K562 (cell line): ENCODE measurements around the gene CAPZB. TPM values are rescaled to one million over a fixed set of nuclear protein-coding genes. Genes with fewer than 3 reads are reported as not detected.
A peak's percentile ranks its signal among the peaks of the same experiment; 100 is the strongest.

ENCODE experiments used
- ATAC-seq: fragments of 200-7000 bp; cut with Tn5 transposase; 3 replicates; pipeline ENCODE4 v1.9.1; 2020; ENCODE audit warnings: moderate library complexity
- BruUV-seq: library from RNA; stranded (reverse); fragments of 400-500 nt; replicated peaks from 2 replicates; lab custom pipeline; 2021; lab: Mats Ljungman, UMichigan
- CTCF ChIA-PET: fragments of 300-600 bp; formaldehyde crosslinking; extraction: SDS; loops from one replicate; lab custom pipeline; 2021; ENCODE audit warnings: low intra/inter-chr PET ratio; lab: Yijun Ruan, JAX
- POLR2A ChIA-PET: fragments of 300-600, 350-650 bp; sonication (Branson Sonifier 250); formaldehyde crosslinking; extraction: SDS; loops from one replicate; lab custom pipeline; 2021; ENCODE audit warnings: antibody characterized with exemption, inconsistent platforms; lab: Yijun Ruan, JAX
- DNase-seq, 4 experiments: peaks; one replicate each; pipeline versions ENCODE4 v3.0.0 to v3.0.0-alpha.2; 2011 to 2018; ENCODE audit warnings: low spot score in 3 of 4, mixed read lengths in 3 of 4; ENCODE audit errors: extremely low read depth in 1 of 4
- FAIRE-seq: peaks from 2 replicates; lab custom pipeline; 2011; peaks lifted over from hg19 to GRCh38; lab: Jason Lieb, UNC
- H2AFZ ChIP-seq: 2 replicates; pipeline ENCODE4 v1.6.0; 2011; ENCODE audit warnings: low read depth, low read length, control low read depth, inconsistent platforms
- H3K27ac ChIP-seq: fragments of 200-600 bp; 3 replicates; pipeline ENCODE4 v1.8.0; 2011; ENCODE audit warnings: low read depth, mild to moderate bottlenecking, control low read depth, inconsistent platforms, low read length, moderate library complexity, mixed read lengths; ENCODE audit errors: extremely low read depth
- H3K27me3 ChIP-seq, 2 experiments: fragments of 300-600 bp in 1 of 2; 2 replicates in 1 of 2; 3 replicates in 1 of 2; pipeline versions ENCODE4 v1.6.0 to v1.8.0; 2011; ENCODE audit warnings: inconsistent platforms in 2 of 2, low read length in 2 of 2, mild to moderate bottlenecking in 1 of 2, mixed read lengths in 1 of 2, moderate library complexity in 1 of 2; ENCODE audit not compliant: control insufficient read depth in 2 of 2, insufficient read depth in 2 of 2
- H3K36me3 ChIP-seq: fragments of 300-600 bp; 3 replicates; pipeline ENCODE4 v1.8.0; 2011; ENCODE audit warnings: mild to moderate bottlenecking, low read length, inconsistent platforms; ENCODE audit not compliant: control insufficient read depth, insufficient read depth
- H3K4me1 ChIP-seq, 2 experiments: fragments of 200-600 bp in 1 of 2; replicated peaks in 1 of 2; 2 replicates in 1 of 2; 3 replicates in 1 of 2; pipeline versions ENCODE4 v1.5.1 to v1.8.0; 2011; ENCODE audit warnings: inconsistent platforms in 2 of 2, low read length in 2 of 2, mild to moderate bottlenecking in 1 of 2, mixed read lengths in 1 of 2, moderate library complexity in 1 of 2; ENCODE audit not compliant: control insufficient read depth in 2 of 2, insufficient read depth in 2 of 2
- H3K4me2 ChIP-seq: 2 replicates; pipeline ENCODE4 v1.6.1; 2011; ENCODE audit warnings: low read length, control low read depth, inconsistent platforms, mixed read lengths; ENCODE audit not compliant: insufficient read depth
- H3K4me3 ChIP-seq: fragments of 200-600 bp; sonication (generic), shearing (Covaris generic); 2 replicates; pipeline ENCODE4 v1.5.1; 2016; ENCODE audit warnings: control low read depth, inconsistent platforms
- H3K79me2 ChIP-seq: fragments of 200-600 bp; 3 replicates; pipeline ENCODE4 v1.8.0; 2011; ENCODE audit warnings: low read length, inconsistent platforms; ENCODE audit not compliant: control insufficient read depth, insufficient read depth
- H3K9ac ChIP-seq, 2 experiments: 2 replicates each; pipeline versions ENCODE4 v1.6.0 to v1.6.1; 2011; ENCODE audit warnings: low read depth in 2 of 2, low read length in 2 of 2, control low read depth in 1 of 2, inconsistent platforms in 1 of 2, mild to moderate bottlenecking in 1 of 2, mixed read lengths in 1 of 2; ENCODE audit not compliant: insufficient read depth in 1 of 2
- H3K9me1 ChIP-seq: one replicate; pipeline ENCODE4 v1.6.0; 2011; ENCODE audit warnings: inconsistent platforms, mild to moderate bottlenecking, low read length, moderate library complexity; ENCODE audit not compliant: control insufficient read depth, insufficient read depth
- H3K9me3 ChIP-seq: replicated peaks from 2 replicates; pipeline ENCODE4 v1.5.1; 2011; ENCODE audit warnings: low read depth, low read length, inconsistent platforms; ENCODE audit not compliant: control insufficient read depth, insufficient read depth
- H4K20me1 ChIP-seq: replicated peaks from 2 replicates; pipeline ENCODE4 v1.6.1; 2011; ENCODE audit warnings: low read length, inconsistent platforms, mixed read lengths; ENCODE audit not compliant: control insufficient read depth, insufficient read depth
- BRCA1 ChIP-seq, 2 experiments: fragments of 450-650 bp in 1 of 2; sonication (generic) in 1 of 2; formaldehyde crosslinking in 1 of 2; IDR thresholded peaks; 2 replicates each; pipeline versions ENCODE4 v1.5.0 to v1.6.1; 2017 to 2020; ENCODE audit warnings: mild to moderate bottlenecking in 1 of 2, missing genetic modification reagents in 1 of 2
- C11orf30 ChIP-seq: fragments of 450-650 bp; IDR thresholded peaks from 2 replicates; pipeline ENCODE4 v1.6.1; 2016; ENCODE audit warnings: low read depth, mild to moderate bottlenecking
- CREM ChIP-seq: IDR thresholded peaks from 2 replicates; pipeline ENCODE4 v1.6.1; 2014; ENCODE audit warnings: antibody characterized with exemption, low read depth
- CXXC5 ChIP-seq: fragments of 250-450 bp; sonication (Bioruptor Pico); IDR thresholded peaks from 2 replicates; pipeline ENCODE4 v1.8.0; 2022; ENCODE audit warnings: inconsistent platforms, mild to moderate bottlenecking, moderate library complexity
- E2F8 ChIP-seq: fragments of 450-650 bp; IDR thresholded peaks from 2 replicates; pipeline ENCODE4 v1.7.1; 2018; ENCODE audit warnings: mild to moderate bottlenecking, low read depth; ENCODE audit not compliant: partially characterized antibody
- ELF4 ChIP-seq: fragments of 450-650 bp; formaldehyde crosslinking; IDR thresholded peaks from 2 replicates; pipeline ENCODE4 v1.4.0; 2022; ENCODE audit warnings: missing genetic modification characterization
- MTA2 ChIP-seq: fragments of 450-650 bp; IDR thresholded peaks from 2 replicates; pipeline ENCODE4 v1.6.1; 2016; ENCODE audit warnings: low read depth
- PCBP2 ChIP-seq: fragments of 200-400 bp; formaldehyde crosslinking; IDR thresholded peaks from 2 replicates; pipeline ENCODE4 v1.6.1; 2018; ENCODE audit warnings: low read length, low read depth, mild to moderate bottlenecking, moderate library complexity; ENCODE audit not compliant: poor library complexity, severe bottlenecking
- RBM34 ChIP-seq: fragments of 200-400 bp; formaldehyde crosslinking; IDR thresholded peaks from 2 replicates; pipeline ENCODE4 v1.6.1; 2018; ENCODE audit warnings: low read length, borderline replicate concordance; ENCODE audit not compliant: insufficient read depth
- SIN3B ChIP-seq: fragments of 450-650 bp; IDR thresholded peaks from 2 replicates; pipeline ENCODE4 v1.6.1; 2017; ENCODE audit warnings: low read depth, mild to moderate bottlenecking, moderate library complexity
- SIRT6 ChIP-seq: IDR thresholded peaks from one replicate; pipeline ENCODE4 v1.6.1; 2012; ENCODE audit warnings: low read depth, mild to moderate bottlenecking, control low read depth, inconsistent platforms, low read length, moderate library complexity
- SNAPC5 ChIP-seq: fragments of 250-450 bp; sonication (Bioruptor Pico); IDR thresholded peaks from 2 replicates; pipeline ENCODE4 v1.8.0; 2021; ENCODE audit warnings: moderate library complexity, mild to moderate bottlenecking, inconsistent platforms
- ZFP1 ChIP-seq: fragments of 450-650 bp; formaldehyde crosslinking; IDR thresholded peaks from 2 replicates; pipeline ENCODE4 v1.4.0; 2020; ENCODE audit warnings: mild to moderate bottlenecking, mixed read lengths
- ZFX ChIP-seq: sonication (generic); formaldehyde crosslinking; IDR thresholded peaks from 2 replicates; pipeline ENCODE4 v1.8.0; 2022; ENCODE audit warnings: mild to moderate bottlenecking, missing genetic modification reagents, moderate library complexity
- ZNF644 ChIP-seq: fragments of 200-800 bp; sonication (Bioruptor generic); IDR thresholded peaks from 2 replicates; pipeline ENCODE4 v1.6.1; 2016; ENCODE audit warnings: low read depth, missing genetic modification characterization, missing compliant biosample characterization
- ZNF780A ChIP-seq: fragments of 250-450 bp; sonication (Bioruptor Pico); IDR thresholded peaks from 2 replicates; pipeline ENCODE4 v1.5.0; 2021; ENCODE audit warnings: mild to moderate bottlenecking
- WGBS: fragments of 100-300 bp; shearing (Covaris generic); methylation state at CpG from one replicate; pipeline ENCODE4 v1.1.6; 2016; ENCODE audit warnings: low coverage, mixed read lengths; ENCODE audit not compliant: insufficient coverage; ENCODE audit errors: missing lambda C conversion rate; 5-methylcytosine and 5-hydroxymethylcytosine counted together
- in situ Hi-C: fragments of 300-500 bp; cut with MboI; formaldehyde crosslinking; loops from 4 replicates; pipeline ENCODE4 v1.15.0; 2018; ENCODE audit warnings: inconsistent platforms, mixed read lengths
- intact Hi-C: fragments of 100-400 bp; cut with micrococcal nuclease; formaldehyde crosslinking; loops from 2 replicates; pipeline ENCODE4 v1.14.2; 2022
- polyA plus RNA-seq, 8 experiments: library from polyadenylated mRNA; depleted of rRNA in 4 of 8; stranded (reverse) in 5 of 8; unstranded in 3 of 8; fragments of >200 nt; fragmentation: Nextera tagmentation in 2 of 8; fragmentation: Illumina TruSeq in 1 of 8; extraction: Ambion mirVana in 2 of 8; extraction: Trizol in 1 of 8; gene quantifications; 2 replicates each; pipeline versions ENCODE4 v1.2.1 to v1.2.3, GENCODE V29; 2011 to 2014; ENCODE audit warnings: inconsistent platforms in 1 of 8, missing spikeins in 1 of 8
- total RNA-seq, 7 experiments: library from RNA; depleted of rRNA in 6 of 7; stranded (reverse); fragments of >200 nt in 6 of 7; fragmentation: Illumina TruSeq in 2 of 7; extraction: Trizol in 2 of 7; gene quantifications; 2 replicates each; pipeline versions ENCODE4 v1.2.1 to v1.2.3, GENCODE V29; 2011 to 2021; ENCODE audit warnings: low replicate concordance in 1 of 7
- TF ChIP-seq, protein P1 (sequence below): fragments of 450-650 bp; conservative IDR thresholded peaks from 2 replicates; pipeline ENCODE4 v1.6.1; 2016; ENCODE audit warnings: missing genetic modification characterization, low read depth, mild to moderate bottlenecking, missing compliant biosample characterization, moderate library complexity

The CAPZB gene
- total and polyA plus RNA-seq, 9 of the 15 experiments (the other 6 are each of a cell fraction or from before 2014, with no cell fraction given), result 57.6 to 297 (median 125) TPM

DNA sequence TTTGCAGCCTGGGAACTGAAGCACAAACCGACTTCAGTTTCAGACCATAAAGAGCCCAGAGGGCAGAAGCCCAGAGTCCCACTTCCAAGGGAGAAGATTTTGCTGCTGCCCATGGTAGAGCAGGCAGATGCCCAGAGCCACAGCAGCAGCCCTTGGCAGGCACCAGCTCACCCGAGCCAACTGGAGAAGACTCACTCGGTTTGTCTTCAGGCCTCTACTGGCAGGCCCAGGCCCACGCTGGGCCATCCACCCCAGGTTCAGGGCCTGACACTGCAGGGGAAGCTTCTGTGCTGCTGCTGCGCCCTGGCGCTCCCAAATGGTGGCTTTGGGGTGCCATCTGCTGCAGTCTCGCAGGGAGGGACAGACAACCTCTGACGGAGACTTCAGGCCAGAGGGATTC lies 139.9 kb downstream of the CAPZB start:
- peaks cover 45% of the 10 kb centered on the region; the same call in 2 of the 3 replicates for H3K36me3 ChIP-seq
- ATAC-seq, result no peak
- no peak for FAIRE-seq
- DNase-seq, result no peak
- H3K9me3 ChIP-seq, result no peaks in the 10 kb centered on the region
- intact Hi-C loops, result no loop called here
- H2AFZ ChIP-seq, result no peak overlapping the region
- H4K20me1 ChIP-seq, result peaks cover 14% of the 10 kb centered on the region
- no peak overlapping the region for H3K4me2 ChIP-seq
- no peak overlapping the region for H3K4me3 ChIP-seq
- peaks cover 8% of the 10 kb centered on the region for H3K9me1 ChIP-seq
- ChIA-PET POLR2A (interaction anchor here (1.2 kb wide), 1 partner anchor 135 kb away, joined by 3 read pairs; no protein-coding TSS in a partner anchor), CTCF (interaction anchor here (0.9 to 2.7 kb wide), 3 partner anchors 237 to 308 kb away, joined by 3 to 29 read pairs (median 3); no protein-coding TSS in a partner anchor)
- peaks cover 4 to 45% of the 10 kb centered on the region in 2 experiments; a peak in 4 of 5 replicates for H3K4me1 ChIP-seq
- H3K9ac ChIP-seq, result peak overlapping the region in 1 of 2 experiments; percentile 63; a peak in 1 of 4 replicates
- in situ Hi-C loops, result no loop called here
- H3K79me2 ChIP-seq, result no peaks in the 10 kb centered on the region
- WGBS, result 78% methylated on average over 8 of the region's 8 CpGs
- BruUV-seq, result no TSS peak
- no peak for TF ChIP-seq ZFX (CRISPR knock-in tag)
- no peak for TF ChIP-seq PCBP2
- no peak for TF ChIP-seq C11orf30
- TF ChIP-seq SIN3B, result no peak
- no peak for TF ChIP-seq CXXC5 (CRISPR knock-in tag)
- no peak for TF ChIP-seq MTA2
- no peak for TF ChIP-seq ZNF644 (tag)
- no peak for TF ChIP-seq SIRT6
- TF ChIP-seq, protein P1, sequence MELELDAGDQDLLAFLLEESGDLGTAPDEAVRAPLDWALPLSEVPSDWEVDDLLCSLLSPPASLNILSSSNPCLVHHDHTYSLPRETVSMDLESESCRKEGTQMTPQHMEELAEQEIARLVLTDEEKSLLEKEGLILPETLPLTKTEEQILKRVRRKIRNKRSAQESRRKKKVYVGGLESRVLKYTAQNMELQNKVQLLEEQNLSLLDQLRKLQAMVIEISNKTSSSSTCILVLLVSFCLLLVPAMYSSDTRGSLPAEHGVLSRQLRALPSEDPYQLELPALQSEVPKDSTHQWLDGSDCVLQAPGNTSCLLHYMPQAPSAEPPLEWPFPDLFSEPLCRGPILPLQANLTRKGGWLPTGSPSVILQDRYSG (tag), result no peak
- TF ChIP-seq ZFP1 (CRISPR knock-in tag), result no peak
- TF ChIP-seq RBM34, result no peak
- no peak for TF ChIP-seq CREM
- no peak for TF ChIP-seq SNAPC5 (CRISPR knock-in tag)
- no peak for TF ChIP-seq ZNF780A (CRISPR knock-in tag)
- no peak for TF ChIP-seq E2F8
- no peak for TF ChIP-seq ELF4 (CRISPR knock-in tag)
- TF ChIP-seq BRCA1 (IDR thresholded peaks at IDR 0.05), result no peak
- no peak for TF ChIP-seq BRCA1 (CRISPR knock-in tag; IDR thresholded peaks at IDR 0.05)
- no peak overlapping the region for H3K27ac ChIP-seq
- no peaks in the 10 kb centered on the region for H3K27me3 ChIP-seq
